ENCODE data around the gene CYP21A2. TPM values are rescaled to one million over a fixed set of nuclear protein-coding genes. Genes with fewer than 3 reads are reported as not detected.
"Not testable (repeated sequence)": the region's sequence is repeated elsewhere in the genome, so short reads cannot be mapped to it uniquely, and the experiment has no call there.

The CYP21A2 gene
- polyA plus RNA-seq, 1 donor (not counting 4 experiments of a cell fraction or from before 2014, with no cell fraction given) = 0.04 TPM

DNA sequence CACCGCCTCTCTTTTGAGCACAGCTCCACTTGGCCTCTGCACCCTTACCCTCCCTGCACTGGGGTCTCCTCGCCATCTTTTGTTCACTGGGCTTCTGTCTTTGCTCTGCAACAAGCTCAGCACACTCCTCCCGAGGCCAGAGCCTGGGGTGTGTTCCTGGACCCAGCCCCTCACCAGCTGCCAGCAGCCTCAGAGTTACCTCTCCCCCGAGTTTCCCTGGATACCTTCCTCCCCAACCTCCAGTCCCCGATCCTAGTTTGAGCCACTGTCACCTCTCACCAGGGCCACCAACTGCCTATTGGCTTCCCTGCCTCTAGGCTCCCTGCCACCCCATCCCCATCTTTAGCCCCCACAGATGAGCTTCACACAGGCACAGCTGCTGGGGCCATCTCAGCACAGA, 12.3 kb downstream of the CYP21A2 start:
- Histone ChIP-seq H3K9me1 (ENCODE audit: control insufficient read depth, extremely low read depth, insufficient read depth, low read length) (no peaks in the 10 kb centered on the region), H3K4me2 (ENCODE audit: control insufficient read depth, extremely low read depth, insufficient read depth, low read depth, low read length) (no peak overlapping the region), H3K4me1 (ENCODE audit: control insufficient read depth, extremely low read depth, insufficient read depth, low read length) (peaks cover 7% of the 10 kb centered on the region), H4K20me1 (ENCODE audit: control insufficient read depth, extremely low read depth, insufficient read depth, low read length) (no peaks in the 10 kb centered on the region), H3K4me3 (ENCODE audit: control insufficient read depth in 2 of 3, extremely low read depth in 1 of 3, insufficient read depth in 2 of 3, low read depth in 1 of 3, low read length in 3 of 3) (no peak overlapping the region), H3K79me2 (ENCODE audit: control insufficient read depth, insufficient read depth, low read length) (no peaks in the 10 kb centered on the region), H3K27ac (ENCODE audit: control insufficient read depth, insufficient read depth, low read length) (no peak overlapping the region), H3K36me3 (ENCODE audit: control insufficient read depth in 2 of 2, extremely low read depth in 1 of 2, insufficient read depth in 2 of 2, low read length in 2 of 2) (no peaks in the 10 kb centered on the region), H3K27me3 (ENCODE audit: control insufficient read depth, extremely low read depth, insufficient read depth, low read length) (peaks cover 8% of the 10 kb centered on the region), H3K9me3 (ENCODE audit: control insufficient read depth, low read depth, low read length) (no peaks in the 10 kb centered on the region), H3K9ac (ENCODE audit: control insufficient read depth, extremely low read depth, insufficient read depth, low read length) (no peak overlapping the region), H2AFZ (ENCODE audit: control insufficient read depth, low read length) (no peak overlapping the region)
- TF ChIP-seq, protein P1, sequence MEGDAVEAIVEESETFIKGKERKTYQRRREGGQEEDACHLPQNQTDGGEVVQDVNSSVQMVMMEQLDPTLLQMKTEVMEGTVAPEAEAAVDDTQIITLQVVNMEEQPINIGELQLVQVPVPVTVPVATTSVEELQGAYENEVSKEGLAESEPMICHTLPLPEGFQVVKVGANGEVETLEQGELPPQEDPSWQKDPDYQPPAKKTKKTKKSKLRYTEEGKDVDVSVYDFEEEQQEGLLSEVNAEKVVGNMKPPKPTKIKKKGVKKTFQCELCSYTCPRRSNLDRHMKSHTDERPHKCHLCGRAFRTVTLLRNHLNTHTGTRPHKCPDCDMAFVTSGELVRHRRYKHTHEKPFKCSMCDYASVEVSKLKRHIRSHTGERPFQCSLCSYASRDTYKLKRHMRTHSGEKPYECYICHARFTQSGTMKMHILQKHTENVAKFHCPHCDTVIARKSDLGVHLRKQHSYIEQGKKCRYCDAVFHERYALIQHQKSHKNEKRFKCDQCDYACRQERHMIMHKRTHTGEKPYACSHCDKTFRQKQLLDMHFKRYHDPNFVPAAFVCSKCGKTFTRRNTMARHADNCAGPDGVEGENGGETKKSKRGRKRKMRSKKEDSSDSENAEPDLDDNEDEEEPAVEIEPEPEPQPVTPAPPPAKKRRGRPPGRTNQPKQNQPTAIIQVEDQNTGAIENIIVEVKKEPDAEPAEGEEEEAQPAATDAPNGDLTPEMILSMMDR (optimal IDR thresholded peaks at IDR 0.05 in 1 of 3, IDR thresholded peaks at IDR 0.05 in 1 of 3, conservative IDR thresholded peaks at IDR 0.05 in 1 of 3; ENCODE audit: extremely low read depth in 1 of 3, insufficient read depth in 2 of 3, low read length in 3 of 3) = no peak
- TF ChIP-seq EZH2 (IDR thresholded peaks at IDR 0.05; ENCODE audit: low read length) = no peak
- no peak for DNase-seq (ENCODE audit: low read depth, low spot score)
- FAIRE-seq = no peak
- dilution Hi-C loops (cut with MboI; ENCODE audit: extremely low pct_ligation_motif_present, low sequenced_read_pairs) = no loop called here

DNA sequence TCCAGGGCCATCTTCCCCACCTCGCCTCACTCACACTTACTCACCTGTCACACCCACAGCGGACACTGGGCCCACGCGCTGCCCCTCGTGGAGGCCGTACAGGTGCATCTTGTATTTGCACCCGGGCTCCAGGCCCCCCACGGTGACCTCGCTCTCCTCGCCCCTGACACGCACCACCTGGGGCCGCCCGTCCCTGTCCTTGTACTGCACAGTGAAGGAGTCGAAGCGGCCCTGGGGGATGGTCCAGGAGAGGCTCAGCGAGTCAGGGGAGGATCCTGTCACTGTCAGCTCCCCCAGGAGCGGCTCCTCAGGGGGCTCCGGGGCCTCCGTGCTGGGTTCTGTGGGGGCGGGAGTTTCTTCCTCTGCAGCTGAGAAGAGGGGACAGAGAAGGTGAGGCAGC, 14.4 kb downstream of the CYP21A2 start:
- H3K9ac ChIP-seq (ENCODE audit: control insufficient read depth, extremely low read depth, insufficient read depth, low read length); FAIRE-seq; H4K20me1 ChIP-seq (ENCODE audit: control insufficient read depth, extremely low read depth, insufficient read depth, low read length); H3K27ac ChIP-seq (ENCODE audit: control insufficient read depth, insufficient read depth, low read length); H3K4me2 ChIP-seq (ENCODE audit: control insufficient read depth, extremely low read depth, insufficient read depth, low read depth, low read length); H3K4me1 ChIP-seq (ENCODE audit: control insufficient read depth, extremely low read depth, insufficient read depth, low read length); H2AFZ ChIP-seq (ENCODE audit: control insufficient read depth, low read length); H3K27me3 ChIP-seq (ENCODE audit: control insufficient read depth, extremely low read depth, insufficient read depth, low read length); H3K4me3 ChIP-seq (ENCODE audit: control insufficient read depth in 2 of 3, extremely low read depth in 1 of 3, insufficient read depth in 2 of 3, low read depth in 1 of 3, low read length in 3 of 3); H3K79me2 ChIP-seq (ENCODE audit: control insufficient read depth, insufficient read depth, low read length); dilution Hi-C loops (cut with MboI; ENCODE audit: extremely low pct_ligation_motif_present, low sequenced_read_pairs); H3K36me3 ChIP-seq (ENCODE audit: control insufficient read depth in 2 of 2, extremely low read depth in 1 of 2, insufficient read depth in 2 of 2, low read length in 2 of 2); H3K9me1 ChIP-seq (ENCODE audit: control insufficient read depth, extremely low read depth, insufficient read depth, low read length); H3K9me3 ChIP-seq (ENCODE audit: control insufficient read depth, low read depth, low read length); DNase-seq (ENCODE audit: low read depth, low spot score): not testable (repeated sequence)

DNA sequence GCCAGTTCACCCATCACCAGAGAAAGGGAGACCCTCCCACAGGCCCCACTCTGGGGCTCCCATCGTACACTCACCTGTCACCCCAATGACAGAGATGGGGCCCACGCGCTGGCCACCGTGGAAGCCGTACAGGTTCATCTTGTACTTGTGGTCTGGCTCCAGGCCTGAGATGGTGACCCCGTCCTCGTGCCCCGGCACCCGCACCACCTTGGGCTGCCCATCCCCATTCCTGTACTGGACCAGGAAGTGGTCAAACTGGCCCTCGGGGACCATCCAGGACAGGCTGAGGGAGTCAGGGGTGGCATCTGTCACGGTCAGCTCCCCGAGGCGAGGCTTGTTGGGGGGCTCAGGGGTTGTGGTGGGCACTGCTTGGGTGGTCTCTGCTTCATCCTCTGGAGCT, 15.1 kb downstream of the CYP21A2 start:
- H3K27me3 ChIP-seq (ENCODE audit: control insufficient read depth, extremely low read depth, insufficient read depth, low read length); H3K4me3 ChIP-seq (ENCODE audit: control insufficient read depth in 2 of 3, extremely low read depth in 1 of 3, insufficient read depth in 2 of 3, low read depth in 1 of 3, low read length in 3 of 3); H2AFZ ChIP-seq (ENCODE audit: control insufficient read depth, low read length); H3K4me2 ChIP-seq (ENCODE audit: control insufficient read depth, extremely low read depth, insufficient read depth, low read depth, low read length); dilution Hi-C loops (cut with MboI; ENCODE audit: extremely low pct_ligation_motif_present, low sequenced_read_pairs); H3K79me2 ChIP-seq (ENCODE audit: control insufficient read depth, insufficient read depth, low read length); FAIRE-seq; H3K9ac ChIP-seq (ENCODE audit: control insufficient read depth, extremely low read depth, insufficient read depth, low read length); H3K9me3 ChIP-seq (ENCODE audit: control insufficient read depth, low read depth, low read length); H4K20me1 ChIP-seq (ENCODE audit: control insufficient read depth, extremely low read depth, insufficient read depth, low read length); H3K4me1 ChIP-seq (ENCODE audit: control insufficient read depth, extremely low read depth, insufficient read depth, low read length); DNase-seq (ENCODE audit: low read depth, low spot score); H3K36me3 ChIP-seq (ENCODE audit: control insufficient read depth in 2 of 2, extremely low read depth in 1 of 2, insufficient read depth in 2 of 2, low read length in 2 of 2); H3K27ac ChIP-seq (ENCODE audit: control insufficient read depth, insufficient read depth, low read length); H3K9me1 ChIP-seq (ENCODE audit: control insufficient read depth, extremely low read depth, insufficient read depth, low read length): not testable (repeated sequence)

DNA sequence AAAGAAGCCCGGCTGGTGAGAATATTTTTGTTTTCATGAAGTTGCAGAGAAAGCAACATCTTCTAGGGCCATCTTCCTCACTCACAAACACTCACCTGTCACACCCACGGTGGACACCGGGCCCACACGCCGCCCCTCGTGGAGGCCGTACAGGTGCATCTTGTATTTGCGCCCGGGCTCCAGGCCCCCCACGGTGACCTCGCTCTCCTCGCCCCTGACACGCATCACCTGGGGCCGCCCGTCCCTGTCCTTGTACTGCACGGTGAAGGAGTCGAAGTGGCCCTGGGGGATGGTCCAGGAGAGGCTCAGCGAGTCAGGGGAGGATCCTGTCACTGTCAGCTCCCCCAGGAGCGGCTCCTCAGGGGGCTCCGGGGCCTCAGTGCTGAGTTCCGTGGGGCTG, 17.5 kb downstream of the CYP21A2 start:
- FAIRE-seq; H3K9me3 ChIP-seq (ENCODE audit: control insufficient read depth, low read depth, low read length); H3K36me3 ChIP-seq (ENCODE audit: control insufficient read depth in 2 of 2, extremely low read depth in 1 of 2, insufficient read depth in 2 of 2, low read length in 2 of 2); H3K4me3 ChIP-seq (ENCODE audit: control insufficient read depth in 2 of 3, extremely low read depth in 1 of 3, insufficient read depth in 2 of 3, low read depth in 1 of 3, low read length in 3 of 3); H3K4me1 ChIP-seq (ENCODE audit: control insufficient read depth, extremely low read depth, insufficient read depth, low read length); H3K9me1 ChIP-seq (ENCODE audit: control insufficient read depth, extremely low read depth, insufficient read depth, low read length); H3K9ac ChIP-seq (ENCODE audit: control insufficient read depth, extremely low read depth, insufficient read depth, low read length); H3K4me2 ChIP-seq (ENCODE audit: control insufficient read depth, extremely low read depth, insufficient read depth, low read depth, low read length); H4K20me1 ChIP-seq (ENCODE audit: control insufficient read depth, extremely low read depth, insufficient read depth, low read length); H3K79me2 ChIP-seq (ENCODE audit: control insufficient read depth, insufficient read depth, low read length); H2AFZ ChIP-seq (ENCODE audit: control insufficient read depth, low read length); H3K27ac ChIP-seq (ENCODE audit: control insufficient read depth, insufficient read depth, low read length); dilution Hi-C loops (cut with MboI; ENCODE audit: extremely low pct_ligation_motif_present, low sequenced_read_pairs); H3K27me3 ChIP-seq (ENCODE audit: control insufficient read depth, extremely low read depth, insufficient read depth, low read length); DNase-seq (ENCODE audit: low read depth, low spot score): not testable (repeated sequence)
